GM19240 (cell line): ENCODE data around the gene CHST8.
"Not testable (repeated sequence)": the region's sequence is repeated elsewhere in the genome, so short reads cannot be mapped to it uniquely, and the experiment has no call there.

ENCODE experiments used
- DNase-seq: peaks from one replicate; pipeline ENCODE4 v3.0.0; 2011; ENCODE audit warnings: low spot score; ENCODE audit not compliant: insufficient read length

The CHST8 gene, protein sequence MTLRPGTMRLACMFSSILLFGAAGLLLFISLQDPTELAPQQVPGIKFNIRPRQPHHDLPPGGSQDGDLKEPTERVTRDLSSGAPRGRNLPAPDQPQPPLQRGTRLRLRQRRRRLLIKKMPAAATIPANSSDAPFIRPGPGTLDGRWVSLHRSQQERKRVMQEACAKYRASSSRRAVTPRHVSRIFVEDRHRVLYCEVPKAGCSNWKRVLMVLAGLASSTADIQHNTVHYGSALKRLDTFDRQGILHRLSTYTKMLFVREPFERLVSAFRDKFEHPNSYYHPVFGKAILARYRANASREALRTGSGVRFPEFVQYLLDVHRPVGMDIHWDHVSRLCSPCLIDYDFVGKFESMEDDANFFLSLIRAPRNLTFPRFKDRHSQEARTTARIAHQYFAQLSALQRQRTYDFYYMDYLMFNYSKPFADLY

DNA sequence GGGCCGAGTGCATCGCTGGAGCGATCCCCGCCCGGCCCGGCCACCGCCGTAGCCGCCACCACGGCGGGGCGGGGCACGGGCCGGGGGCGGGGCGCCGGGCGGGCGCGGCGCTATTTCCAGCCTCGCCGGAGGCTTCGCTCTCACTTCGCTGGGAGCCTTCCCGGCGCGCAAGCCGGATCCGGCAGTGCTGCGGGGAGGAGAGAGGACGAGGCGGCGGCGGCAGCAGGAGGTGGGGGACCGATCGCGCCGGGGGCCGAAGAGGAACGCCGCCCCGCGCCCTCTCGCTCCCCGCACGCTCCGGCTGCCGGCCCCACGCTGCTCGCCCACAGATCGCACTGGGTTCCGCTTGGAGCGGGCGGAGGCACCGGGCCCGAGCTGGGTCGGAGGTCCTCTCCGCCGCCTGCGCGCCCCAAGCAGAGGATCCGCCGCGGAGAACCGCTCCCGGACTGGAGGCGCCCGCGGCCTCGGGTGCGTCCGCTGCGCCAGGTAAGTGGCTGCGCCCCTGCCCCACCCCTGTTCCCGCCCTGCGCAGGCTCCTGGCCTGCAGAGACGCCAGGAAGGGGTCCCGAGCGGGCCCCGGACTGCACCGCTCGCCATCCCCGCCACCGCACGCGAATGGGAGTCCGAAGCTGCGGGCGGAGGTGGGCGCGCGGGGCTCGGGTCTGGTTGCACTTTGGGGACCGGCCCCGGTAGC is at the start of gene CHST8:
Gene CHST8, plus strand, starts transcription at position 143 of the 694 bp plus-strand sequence. CDS start 67,309 bp downstream, outside the sequence.
- no peak for DNase-seq

DNA sequence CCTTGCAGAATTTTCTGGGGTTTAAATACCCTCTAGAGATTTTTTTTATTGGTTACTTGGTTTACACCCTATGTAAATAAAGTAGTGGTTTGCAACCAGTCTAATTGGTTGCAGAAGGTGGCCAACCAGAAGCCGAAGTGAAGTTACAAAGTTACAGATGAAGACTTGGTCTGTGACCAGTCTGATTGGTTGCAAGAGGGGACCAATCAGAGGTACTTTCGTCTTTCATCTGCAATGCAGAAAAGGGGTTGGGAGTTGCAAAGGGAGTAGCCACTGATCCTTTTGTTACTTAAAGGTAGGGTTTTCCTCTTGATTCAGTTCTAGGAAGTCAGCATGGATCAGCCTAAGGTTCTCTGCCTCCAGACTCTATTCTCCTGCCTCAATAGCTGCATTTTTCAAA is 48.8 kb upstream of the CHST8 start:
- no peak for DNase-seq

DNA sequence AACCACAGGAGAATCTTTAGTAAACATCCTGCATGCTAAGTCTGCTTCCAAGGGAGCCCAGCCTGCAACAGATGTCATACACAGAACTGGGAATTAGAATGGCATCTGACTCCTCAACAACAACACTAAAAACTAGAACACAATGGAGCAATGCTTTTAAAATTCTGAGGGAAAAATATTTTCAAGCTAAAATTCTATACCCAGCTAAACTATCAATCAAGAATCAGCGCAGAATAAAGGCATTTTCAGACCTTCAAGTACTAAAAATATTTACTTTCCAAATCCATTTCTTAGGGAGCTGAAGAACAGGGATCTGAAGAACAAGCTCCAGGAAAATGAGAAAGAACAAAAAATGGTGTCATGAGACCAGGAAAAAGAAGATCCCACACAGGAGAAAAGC is 46.9 kb upstream of the CHST8 start:
- no peak for DNase-seq

DNA sequence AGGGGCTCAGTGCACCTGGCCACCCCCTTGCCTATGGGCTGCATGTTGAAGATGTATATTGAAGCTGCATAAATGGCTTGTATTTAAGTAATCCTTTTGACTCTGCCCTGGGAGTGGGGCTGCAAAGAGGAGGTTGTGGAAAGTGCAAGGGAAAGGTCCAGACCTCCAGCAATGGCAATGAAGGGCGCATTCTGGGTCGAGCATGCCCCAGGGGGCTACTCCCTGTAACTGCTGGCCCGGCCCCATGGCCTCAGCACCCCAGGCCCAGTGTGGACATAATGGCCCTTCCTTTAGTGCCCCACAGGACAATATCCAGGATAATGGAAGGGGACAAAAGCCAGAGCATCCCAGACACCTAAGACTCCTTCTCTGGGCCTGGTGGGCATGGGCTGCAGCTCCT is 43.1 kb upstream of the CHST8 start:
- no peak for DNase-seq

DNA sequence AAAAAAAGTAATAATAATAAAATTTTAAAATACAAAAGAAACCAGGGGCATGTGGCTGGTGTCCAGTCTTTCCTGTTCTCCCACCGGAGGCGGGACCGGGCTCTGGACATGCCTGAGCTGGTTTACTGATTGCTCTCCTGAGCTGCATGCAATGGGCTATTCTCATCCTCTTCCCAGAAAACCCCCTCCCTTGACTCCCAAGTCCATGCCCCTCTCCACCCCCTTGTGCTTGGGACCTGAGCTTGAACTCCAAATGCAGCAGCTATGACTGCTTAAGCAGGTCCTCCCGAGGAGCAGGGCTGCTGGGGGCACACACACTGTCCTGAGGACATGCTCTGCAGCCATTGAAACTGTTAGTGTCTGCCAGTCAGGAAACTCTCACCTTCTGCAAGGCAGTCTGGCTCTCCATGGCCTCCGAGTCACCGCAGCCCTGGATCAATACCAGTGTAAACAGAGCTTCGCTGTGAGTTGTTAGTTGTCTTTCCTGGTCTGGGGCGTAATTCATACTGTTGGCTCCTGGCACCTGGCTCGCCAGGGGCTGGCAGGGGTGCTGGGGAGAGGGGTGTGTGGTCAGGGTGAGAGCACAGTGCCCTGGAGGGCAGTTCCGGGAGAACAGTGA is 41.6 kb upstream of the CHST8 start:
- no peak for DNase-seq

DNA sequence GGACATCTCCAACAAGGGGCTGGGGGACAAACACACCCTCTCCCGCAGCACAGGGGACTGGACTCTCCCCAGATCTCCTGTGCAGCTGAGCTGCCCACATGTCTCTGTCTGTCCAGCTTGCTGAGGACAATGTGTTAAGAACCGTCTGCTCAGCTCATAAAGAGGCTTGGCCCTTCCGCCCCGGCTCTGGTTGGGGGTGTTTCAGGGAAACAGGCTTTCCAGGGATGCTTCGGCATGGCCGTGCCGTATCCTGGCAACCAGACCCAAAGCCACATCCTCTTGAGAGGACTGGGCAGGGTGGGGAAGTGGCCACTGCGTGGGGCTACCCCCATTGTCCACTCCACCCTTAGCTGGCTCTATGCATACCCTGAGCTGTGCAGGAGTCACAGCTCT is 41.1 kb upstream of the CHST8 start:
- DNase-seq: no peak

DNA sequence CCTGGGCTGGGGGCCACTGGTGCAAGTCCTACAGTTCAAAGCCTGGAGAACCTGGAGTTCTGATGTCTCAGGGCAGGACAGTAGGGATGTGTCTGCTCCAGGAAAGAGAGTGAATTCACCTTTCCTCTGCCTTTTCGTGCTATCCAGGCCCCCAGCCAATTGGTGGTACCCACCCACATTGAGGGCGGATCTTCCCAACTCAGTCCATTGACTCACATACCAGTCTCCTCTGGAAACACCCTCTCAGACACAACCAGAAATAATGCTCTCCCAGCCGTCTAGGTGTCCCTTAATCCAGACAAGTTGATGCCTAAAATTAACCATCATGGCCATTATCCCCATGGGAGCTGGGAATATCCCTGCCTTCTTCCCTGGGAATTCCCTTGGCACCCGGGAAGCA is 38.8 kb upstream of the CHST8 start:
- DNase-seq: no peak

DNA sequence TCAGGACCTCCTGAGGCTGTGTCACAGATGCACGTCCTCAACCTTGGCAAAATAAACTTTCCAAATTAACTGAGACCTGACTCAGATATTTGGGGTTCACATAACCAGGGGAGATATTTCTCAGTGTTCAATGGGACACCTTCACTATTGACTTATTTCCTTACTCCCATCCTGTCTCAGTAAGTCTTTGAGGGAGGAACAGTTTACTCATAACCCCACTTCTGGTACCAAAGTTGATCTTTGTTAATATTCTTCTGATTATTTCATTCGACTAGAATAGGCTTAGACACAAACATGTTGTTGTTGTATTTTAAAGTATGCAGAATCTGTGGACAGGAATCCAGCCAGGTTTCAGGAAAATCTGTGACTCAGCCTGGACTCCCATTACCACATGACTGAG is 34.6 kb upstream of the CHST8 start:
- DNase-seq: no peak

DNA sequence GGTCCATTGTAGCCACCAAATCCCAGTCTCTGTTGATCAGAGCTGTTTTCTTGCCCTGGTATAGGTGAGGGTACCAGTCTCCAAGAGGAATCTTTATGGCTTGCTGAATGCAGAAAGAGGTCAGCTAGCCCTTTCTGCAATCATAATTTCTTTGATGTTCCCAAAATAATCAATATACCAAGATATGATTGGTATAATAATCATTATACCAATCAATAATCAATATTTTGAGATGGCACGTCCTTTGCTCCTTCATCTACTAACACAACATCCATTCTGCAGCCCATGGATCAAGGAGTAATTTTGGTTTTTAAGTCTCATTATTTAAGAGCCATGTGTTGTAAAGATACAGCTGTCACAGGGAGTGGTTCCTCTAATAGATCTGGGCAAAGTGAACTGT is 31.5 kb upstream of the CHST8 start:
- DNase-seq: no peak

DNA sequence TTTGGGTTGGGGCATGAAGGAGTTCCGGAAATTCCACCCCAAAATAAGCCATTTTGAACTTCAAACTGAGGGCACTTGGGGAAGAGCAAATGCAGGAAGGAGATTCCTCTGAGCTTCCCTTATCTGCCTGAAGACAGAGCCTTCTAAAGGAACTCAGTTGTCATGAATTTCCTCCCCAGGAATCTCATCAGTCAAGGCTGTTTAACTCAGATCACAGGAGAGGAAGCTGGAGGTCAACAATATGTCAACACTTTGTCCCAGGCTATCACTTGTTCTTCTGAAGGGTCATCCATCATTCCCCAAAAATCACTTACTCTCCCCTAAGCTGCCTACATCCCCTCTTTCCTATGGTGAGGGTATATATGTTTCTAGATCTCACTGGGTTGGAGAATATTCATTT is 26.0 kb upstream of the CHST8 start:
- DNase-seq: no peak

DNA sequence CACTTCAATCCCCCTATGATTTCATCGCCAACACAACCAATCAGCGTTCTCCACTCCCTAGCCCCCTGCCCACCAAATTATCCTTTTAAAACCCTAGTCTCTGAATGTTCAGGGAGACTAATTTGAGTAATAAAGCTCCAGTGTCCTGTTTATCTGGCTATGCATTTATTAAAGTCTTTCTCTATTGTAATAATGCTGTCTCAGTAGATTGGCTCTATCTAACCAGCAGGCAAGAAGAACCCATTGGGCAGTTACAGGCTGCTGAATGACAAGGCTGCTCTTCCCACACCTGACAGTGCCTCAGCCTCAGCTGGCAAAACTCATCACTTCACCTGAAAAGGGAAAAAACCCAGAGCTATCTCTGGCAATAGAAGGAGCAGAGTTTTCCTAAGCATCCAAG is 20.2 kb upstream of the CHST8 start:
- no peak for DNase-seq

DNA sequence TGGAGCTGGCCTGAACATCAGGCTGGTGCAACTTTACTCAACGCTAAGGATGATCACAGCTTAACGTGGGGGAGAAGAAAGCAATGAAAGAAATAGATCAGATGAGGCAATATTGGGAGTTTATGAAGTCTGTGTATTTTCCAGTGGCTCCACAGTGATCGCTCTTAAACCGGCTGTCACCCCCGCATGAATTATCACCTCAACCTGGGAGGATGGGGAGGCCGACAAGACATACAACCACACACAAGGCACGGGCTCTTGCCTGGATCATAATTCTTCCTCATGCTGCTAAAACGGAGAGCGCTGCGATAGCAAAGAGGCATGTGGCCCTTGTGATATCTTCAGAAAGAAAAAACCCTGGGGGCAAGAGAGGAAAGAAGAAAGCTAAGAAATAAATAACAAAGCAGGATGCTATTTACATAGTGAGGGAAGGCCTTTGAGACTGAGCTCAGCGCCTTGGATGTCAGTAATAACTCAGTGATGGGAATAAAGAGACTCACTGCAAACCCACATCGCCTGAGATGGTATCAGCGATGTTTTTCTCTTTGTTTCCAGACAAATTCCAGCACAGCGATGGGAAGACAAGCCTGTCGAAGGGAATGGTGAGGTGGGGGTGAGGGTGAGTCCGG is 19.1 kb upstream of the CHST8 start:
- no peak for DNase-seq

DNA sequence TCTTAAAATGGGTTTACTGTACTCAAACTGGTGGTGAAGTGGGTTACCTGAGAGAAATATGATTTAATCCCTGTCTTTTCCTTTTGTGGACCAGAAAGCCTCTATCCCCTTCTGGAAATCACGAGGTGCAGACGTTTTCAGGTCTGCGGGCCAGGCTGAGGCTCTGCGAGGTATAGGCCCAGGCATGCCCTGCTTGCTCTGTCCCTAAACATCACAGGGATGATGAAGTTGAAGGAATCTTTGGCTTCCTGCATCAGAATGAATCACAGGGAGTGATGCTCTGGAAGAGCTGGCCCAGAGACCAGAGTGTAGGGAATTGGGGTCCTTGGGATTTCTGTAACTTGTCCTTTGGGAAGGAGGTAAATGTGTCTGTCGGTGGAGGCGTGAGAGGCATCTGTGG is 18.4 kb upstream of the CHST8 start:
- no peak for DNase-seq

DNA sequence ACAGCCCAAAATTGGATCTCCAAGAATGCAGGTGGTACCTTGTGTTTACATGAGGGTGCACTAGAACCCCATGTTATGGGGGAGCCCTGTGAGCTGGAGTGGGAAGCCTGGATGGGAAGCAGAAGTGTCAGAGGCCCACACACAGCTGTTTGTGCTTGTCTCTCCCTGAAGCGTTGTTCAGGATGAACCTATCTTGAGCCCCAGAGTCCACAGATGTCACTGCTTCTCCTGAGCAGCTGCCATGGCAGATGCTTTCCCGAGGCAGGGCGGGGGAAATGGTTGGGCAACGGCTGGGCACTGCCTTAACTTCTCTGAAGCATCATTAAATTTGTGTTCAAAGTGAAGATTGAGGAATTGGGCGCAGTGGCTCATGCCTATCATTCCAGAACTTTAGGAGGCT is 17.1 kb upstream of the CHST8 start:
- no peak for DNase-seq

DNA sequence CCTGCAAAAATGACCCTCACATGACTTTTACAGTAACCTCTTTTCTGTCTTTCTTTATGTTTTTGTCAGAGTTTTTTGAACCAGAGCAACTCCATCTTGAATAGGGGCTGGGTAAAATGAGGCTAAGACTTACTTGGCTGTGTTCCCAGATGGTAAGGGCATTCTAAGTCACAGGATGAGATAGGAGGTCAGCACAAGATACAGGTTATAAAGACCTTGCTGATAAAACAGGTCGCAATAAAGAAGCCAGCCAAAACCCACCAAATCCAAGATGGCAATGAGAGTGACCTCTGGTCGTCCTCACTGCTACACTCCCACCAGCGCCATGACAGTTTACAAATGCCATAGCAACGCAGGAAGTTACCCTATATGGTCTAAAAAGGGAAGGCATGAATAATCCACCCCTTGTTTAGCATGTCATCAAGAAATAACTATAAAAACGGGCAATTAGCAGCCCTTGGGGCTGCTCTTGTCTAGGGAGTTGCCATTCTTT is 15.9 kb upstream of the CHST8 start:
- not testable (repeated sequence) for DNase-seq

DNA sequence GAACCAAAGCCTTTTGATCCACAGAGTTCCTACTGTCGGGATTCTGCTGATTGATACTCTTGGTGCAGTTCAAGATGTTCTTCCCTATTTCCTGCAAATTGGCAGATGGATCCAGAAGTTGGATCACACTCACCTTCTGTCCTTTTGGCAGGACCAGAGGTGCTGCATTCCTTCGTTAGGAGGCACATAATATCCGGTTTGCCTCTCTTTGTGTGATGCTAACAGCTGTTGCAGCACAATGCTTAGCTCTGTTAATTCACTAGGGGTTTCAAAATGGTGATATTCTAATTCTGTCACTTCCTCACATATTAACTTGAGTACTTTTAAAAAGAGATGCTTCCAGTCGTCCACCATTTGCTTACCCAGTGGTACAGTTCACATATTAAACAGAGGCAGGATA is 15.2 kb upstream of the CHST8 start:
- DNase-seq: no peak

DNA sequence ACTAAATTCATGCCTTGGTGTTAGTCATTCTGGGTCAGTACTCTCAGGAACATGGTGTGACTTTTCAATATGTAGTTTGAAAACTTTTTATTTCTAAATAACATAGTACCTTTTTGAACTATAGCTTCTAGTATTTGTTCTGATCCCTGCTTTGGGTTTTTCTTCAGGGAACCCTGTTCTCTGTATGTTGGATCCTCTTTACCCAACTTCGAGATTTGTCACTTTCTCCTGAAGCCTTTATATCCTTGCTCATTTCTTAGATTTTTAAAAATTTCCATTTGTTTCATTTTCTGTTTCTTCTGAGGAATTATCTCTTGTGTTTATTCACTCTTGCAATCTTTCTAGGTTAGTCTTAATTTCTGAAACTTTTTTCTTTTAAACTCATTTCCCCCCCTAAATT is 12.4 kb upstream of the CHST8 start:
- DNase-seq: no peak

DNA sequence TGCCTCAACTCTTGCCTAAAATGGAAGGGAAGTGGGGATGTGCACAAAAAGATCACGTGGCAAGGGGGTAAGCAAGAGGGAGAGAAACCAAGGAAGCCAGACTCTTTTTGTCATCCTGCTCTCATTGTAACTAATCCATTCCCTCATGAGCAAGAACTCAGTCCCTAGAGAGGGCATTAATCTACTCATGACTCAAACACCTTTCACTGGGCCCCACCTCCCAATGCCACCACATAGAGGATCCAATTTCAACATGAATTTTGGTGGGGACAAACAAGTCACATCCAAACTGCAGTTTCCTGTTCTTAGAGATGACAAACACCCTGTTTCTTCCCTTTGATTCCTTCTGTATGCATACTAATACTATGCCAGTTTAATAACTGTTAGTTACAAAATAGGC is 11.2 kb upstream of the CHST8 start:
- DNase-seq: no peak

DNA sequence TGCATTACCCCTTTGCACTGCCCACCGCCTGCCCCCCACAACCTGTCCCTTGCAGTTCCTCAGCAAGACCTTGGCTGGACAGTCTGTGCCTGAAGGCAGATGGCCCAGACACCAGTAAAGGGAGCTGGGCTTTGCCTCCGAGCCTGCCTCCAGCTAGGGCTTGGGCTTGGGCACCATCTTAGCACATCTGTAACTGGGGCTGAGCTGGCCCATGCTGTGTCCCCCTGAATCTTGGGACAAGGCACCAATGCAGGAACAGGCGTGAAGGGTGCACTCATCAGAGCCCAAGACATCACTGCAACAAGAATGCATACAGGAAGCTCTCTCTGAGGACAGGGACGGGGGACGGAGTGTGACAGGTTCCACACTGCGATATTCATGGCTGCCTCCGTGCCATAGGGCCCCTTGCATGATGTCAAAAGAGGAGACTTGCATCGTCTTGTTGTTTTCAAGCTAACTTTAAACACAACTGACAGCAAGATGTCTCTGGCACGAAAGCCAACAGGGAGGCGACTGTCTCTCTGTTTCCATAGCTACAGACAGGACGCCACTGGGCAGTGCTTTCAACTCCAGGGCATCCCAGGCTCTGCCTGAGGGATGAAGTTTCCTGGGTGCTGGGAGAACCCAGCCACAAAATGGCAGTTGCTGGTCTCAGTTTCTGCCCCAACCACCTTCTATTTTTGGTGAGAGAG is 8.7 kb upstream of the CHST8 start:
- no peak for DNase-seq

DNA sequence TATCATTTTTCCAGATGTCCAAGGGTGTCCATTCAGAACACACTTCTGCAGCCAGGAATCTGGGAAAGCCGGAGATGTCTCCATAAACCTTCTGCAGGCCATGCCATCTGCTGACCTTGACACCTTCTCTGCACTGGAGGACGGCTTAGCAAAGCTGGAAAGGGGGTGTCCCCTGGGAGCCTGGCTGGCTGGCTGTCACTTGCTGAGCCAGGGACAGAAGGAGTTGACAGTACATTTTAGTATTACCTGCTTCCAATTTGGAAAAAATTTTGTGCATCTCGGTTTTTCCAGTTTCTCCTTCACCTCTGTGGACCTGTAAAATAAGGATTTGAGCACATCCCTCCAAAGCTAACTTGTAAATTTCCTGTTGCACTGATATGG is 8.1 kb upstream of the CHST8 start:
- DNase-seq: no peak

DNA sequence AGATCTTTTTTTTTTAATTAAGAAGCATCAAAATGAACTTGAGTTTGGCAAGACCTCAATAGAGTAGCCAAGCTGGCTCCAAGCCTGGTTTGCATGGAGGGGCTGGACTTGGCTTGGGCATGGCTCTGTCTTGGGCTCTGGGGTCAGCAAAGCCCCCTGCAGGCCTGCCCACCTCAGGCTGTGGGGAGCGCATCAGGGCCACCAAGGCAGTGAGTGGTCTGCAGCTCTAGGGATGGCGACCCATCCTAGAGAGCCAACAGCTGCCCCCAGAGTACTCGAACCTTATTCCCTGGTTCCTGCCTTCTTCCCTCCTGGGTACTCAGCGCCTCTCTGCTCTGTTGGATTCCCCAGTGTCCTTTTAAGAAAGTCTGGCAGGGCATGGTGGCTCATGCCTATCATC is 5.4 kb upstream of the CHST8 start:
- DNase-seq: no peak
